Measurements from ENCODE around the gene C1QB. TPM values are rescaled to one million over a fixed set of nuclear protein-coding genes. Genes with fewer than 3 reads are reported as not detected.
"Not testable (repeated sequence)": the region's sequence is repeated elsewhere in the genome, so short reads cannot be mapped to it uniquely, and the experiment has no call there.

The C1QB gene
- polyA plus RNA-seq, 1 donor = 73.0 TPM

GRCh38 chr1:22662318-22662717 lies 9.3 kb downstream of the C1QB start:
- Histone ChIP-seq H3K9me3 (ENCODE audit: control insufficient read depth, low read depth, low read length) (no peaks in the 10 kb centered on the region), H3K4me3 (ENCODE audit: low read length) (no peak overlapping the region), H3K36me3 (ENCODE audit: control insufficient read depth, insufficient read depth, low read length) (no peaks in the 10 kb centered on the region), H3K4me1 (ENCODE audit: control insufficient read depth, insufficient read depth, low read length) (no peaks in the 10 kb centered on the region), H3K27me3 (ENCODE audit: control insufficient read depth, insufficient read depth, low read length) (no peaks in the 10 kb centered on the region), H3K27ac (ENCODE audit: low read length) (no peak overlapping the region)
- peak in 1 of 2 donors; percentile 39 for DNase-seq
- WGBS (ENCODE audit: insufficient coverage, low lambda C conversion rate) = no CpG with 5 or more reads among the region's 5 CpGs

DNA sequence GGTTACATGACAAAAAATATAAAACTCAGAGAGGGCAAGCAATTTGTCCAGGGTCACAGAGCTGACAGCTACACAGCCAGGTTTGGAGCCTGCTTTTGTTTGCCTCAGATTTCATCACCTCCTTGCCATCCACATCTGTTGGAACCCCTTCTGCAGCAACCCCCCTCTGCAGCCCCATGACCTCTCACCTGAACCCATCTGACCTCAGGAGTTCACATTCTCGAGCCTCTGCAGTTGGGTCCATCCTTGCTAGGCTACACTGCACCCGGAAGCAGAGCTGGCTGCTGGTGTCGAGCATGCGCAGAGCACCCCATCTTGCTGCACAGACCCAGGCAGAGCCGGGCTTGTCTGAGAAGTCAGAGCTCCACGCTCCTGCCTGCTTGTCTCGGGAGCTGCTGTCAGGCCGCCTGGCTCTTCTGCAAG lies 10.0 kb downstream of the C1QB start:
- Histone ChIP-seq H3K27me3 (ENCODE audit: control insufficient read depth, insufficient read depth, low read length) (no peaks in the 10 kb centered on the region), H3K36me3 (ENCODE audit: control insufficient read depth, insufficient read depth, low read length) (no peaks in the 10 kb centered on the region), H3K9me3 (ENCODE audit: control insufficient read depth, low read depth, low read length) (no peaks in the 10 kb centered on the region), H3K4me1 (ENCODE audit: control insufficient read depth, insufficient read depth, low read length) (no peaks in the 10 kb centered on the region), H3K27ac (ENCODE audit: low read length) (no peak overlapping the region), H3K4me3 (ENCODE audit: low read length) (no peak overlapping the region)
- DNase-seq = no peak
- WGBS (ENCODE audit: insufficient coverage, low lambda C conversion rate) = no CpG with 5 or more reads among the region's 8 CpGs

GRCh38 chr1:22665752-22666151 lies 12.7 kb downstream of the C1QB start:
- DNase-seq = peak in 1 of 2 donors; percentile 45
- Histone ChIP-seq H3K27ac (ENCODE audit: low read length) (no peak overlapping the region), H3K9me3 (ENCODE audit: control insufficient read depth, low read depth, low read length) (no peaks in the 10 kb centered on the region), H3K4me3 (ENCODE audit: low read length) (no peak overlapping the region), H3K27me3 (ENCODE audit: control insufficient read depth, insufficient read depth, low read length) (no peaks in the 10 kb centered on the region), H3K4me1 (ENCODE audit: control insufficient read depth, insufficient read depth, low read length) (no peaks in the 10 kb centered on the region), H3K36me3 (ENCODE audit: control insufficient read depth, insufficient read depth, low read length) (no peaks in the 10 kb centered on the region)
- WGBS (ENCODE audit: insufficient coverage, low lambda C conversion rate) = no CpG with 5 or more reads among the region's 7 CpGs

DNA sequence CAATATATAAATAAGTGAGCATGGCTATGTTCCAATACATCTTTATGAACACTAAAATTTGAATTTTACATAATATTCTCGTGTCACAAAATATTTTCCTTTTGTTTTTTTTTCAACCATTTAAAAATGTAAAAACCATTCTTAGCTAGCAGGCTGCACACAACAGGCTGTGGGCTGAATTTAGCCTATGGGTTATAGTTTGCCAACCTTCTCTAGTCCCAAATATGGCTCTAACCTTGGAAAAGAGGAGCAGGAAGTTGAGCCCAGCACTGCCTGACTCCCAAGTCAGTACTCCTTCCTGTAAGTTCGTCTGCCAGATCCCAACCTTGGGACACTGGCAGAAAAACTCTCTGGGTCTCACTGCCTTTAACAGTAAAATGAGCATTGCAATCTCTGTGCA lies 13.4 kb downstream of the C1QB start:
- Histone ChIP-seq H3K36me3 (ENCODE audit: control insufficient read depth, insufficient read depth, low read length) (no peaks in the 10 kb centered on the region), H3K27ac (ENCODE audit: low read length) (no peak overlapping the region), H3K4me1 (ENCODE audit: control insufficient read depth, insufficient read depth, low read length) (no peaks in the 10 kb centered on the region), H3K27me3 (ENCODE audit: control insufficient read depth, insufficient read depth, low read length) (no peaks in the 10 kb centered on the region), H3K9me3 (ENCODE audit: control insufficient read depth, low read depth, low read length) (no peaks in the 10 kb centered on the region), H3K4me3 (ENCODE audit: low read length) (no peak overlapping the region)
- WGBS (ENCODE audit: insufficient coverage, low lambda C conversion rate) = no CpG with 5 or more reads among the region's 2 CpGs
- DNase-seq = no peak

DNA sequence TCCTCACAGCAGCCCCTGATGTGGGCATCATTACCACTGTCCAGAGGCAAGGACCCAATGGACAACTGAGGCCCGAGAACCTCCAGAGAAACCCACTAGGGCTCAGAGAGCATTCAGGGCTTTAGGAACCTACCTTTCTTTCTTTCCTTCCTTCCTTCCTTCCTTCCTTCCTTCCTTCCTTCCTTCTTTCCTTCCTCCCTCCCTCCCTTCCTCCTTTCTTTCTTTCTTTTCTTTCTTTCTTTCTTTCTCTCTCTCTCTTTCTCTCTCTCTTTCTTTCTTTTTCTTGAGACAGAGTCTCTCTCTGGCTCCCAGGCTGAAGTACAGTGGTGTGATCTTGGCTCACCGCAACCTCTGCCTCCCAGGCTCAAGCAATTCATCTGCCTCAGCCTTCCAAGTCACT lies 15.8 kb downstream of the C1QB start:
- DNase-seq; H3K4me1 ChIP-seq (ENCODE audit: control insufficient read depth, insufficient read depth, low read length); H3K9me3 ChIP-seq (ENCODE audit: control insufficient read depth, low read depth, low read length); H3K4me3 ChIP-seq (ENCODE audit: low read length); H3K36me3 ChIP-seq (ENCODE audit: control insufficient read depth, insufficient read depth, low read length); H3K27me3 ChIP-seq (ENCODE audit: control insufficient read depth, insufficient read depth, low read length); H3K27ac ChIP-seq (ENCODE audit: low read length): not testable (repeated sequence)
- no CpG with 5 or more reads among the region's 2 CpGs for WGBS (ENCODE audit: insufficient coverage, low lambda C conversion rate)

DNA sequence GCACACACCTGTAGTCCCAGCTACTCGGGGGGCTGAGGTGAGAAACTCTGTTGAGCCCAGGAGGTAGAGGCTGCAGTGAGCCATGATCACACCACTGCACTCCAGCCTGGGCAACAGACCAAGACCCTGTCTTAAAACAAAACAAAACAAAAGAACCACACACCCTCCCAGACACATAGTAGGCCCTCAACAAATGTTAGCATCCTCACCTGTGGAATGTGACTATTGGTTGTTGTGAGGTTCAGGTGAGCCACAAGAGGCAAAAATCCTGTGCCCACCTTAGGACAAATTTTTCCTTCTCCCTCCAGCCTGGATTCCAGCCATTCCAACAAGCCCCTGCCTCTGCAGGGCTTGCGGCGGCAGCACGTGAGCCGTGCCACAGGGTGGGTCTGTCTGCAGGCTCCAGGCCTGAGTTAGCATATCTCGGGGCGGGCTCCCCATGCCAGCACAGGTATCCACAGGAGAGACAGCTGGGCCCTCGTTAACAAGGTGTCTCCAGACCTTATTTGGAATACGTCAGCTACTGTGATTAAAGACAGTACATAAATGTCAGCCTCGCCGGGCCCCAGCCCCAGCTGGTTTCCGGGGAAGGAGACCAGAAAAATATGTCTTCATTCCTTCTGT lies 17.4 kb downstream of the C1QB start:
- no CpG with 5 or more reads among the region's 12 CpGs for WGBS (ENCODE audit: insufficient coverage, low lambda C conversion rate)

DNA sequence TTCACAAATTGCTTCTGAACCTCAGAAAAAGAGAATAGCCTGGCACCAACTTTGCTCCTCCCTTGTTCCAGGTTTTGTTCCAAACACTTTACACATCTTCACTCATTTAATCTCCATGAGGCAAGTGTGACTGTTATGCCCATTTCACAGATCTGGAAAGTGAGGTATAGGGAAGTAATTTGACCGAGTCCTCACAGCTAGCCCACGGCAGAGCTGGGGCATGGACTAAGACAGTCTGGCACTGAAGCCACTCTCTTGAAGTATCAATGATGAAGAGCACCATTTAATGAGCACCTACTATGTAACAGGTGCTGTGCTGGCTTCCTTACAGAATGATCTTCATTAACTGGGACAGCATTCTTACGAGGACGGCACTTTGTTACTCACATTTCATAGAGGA lies 19.0 kb downstream of the C1QB start:
- Histone ChIP-seq H3K9me3 (ENCODE audit: control insufficient read depth, low read depth, low read length) (no peaks in the 10 kb centered on the region), H3K4me1 (ENCODE audit: control insufficient read depth, insufficient read depth, low read length) (peaks cover 8% of the 10 kb centered on the region), H3K4me3 (ENCODE audit: low read length) (no peak overlapping the region), H3K27me3 (ENCODE audit: control insufficient read depth, insufficient read depth, low read length) (peaks cover 2% of the 10 kb centered on the region), H3K36me3 (ENCODE audit: control insufficient read depth, insufficient read depth, low read length) (no peaks in the 10 kb centered on the region), H3K27ac (ENCODE audit: low read length) (no peak overlapping the region)
- WGBS (ENCODE audit: insufficient coverage, low lambda C conversion rate) = no CpG with 5 or more reads among the region's 4 CpGs
- DNase-seq = no peak

More for the DNA sequence above, 17.4 kb downstream of the C1QB start:
- H3K27ac ChIP-seq (ENCODE audit: low read length) = no peak overlapping the region
- H3K9me3 ChIP-seq (ENCODE audit: control insufficient read depth, low read depth, low read length) = no peaks in the 10 kb centered on the region
- no peak overlapping the region for H3K4me3 ChIP-seq (ENCODE audit: low read length)
- H3K36me3 ChIP-seq (ENCODE audit: control insufficient read depth, insufficient read depth, low read length) = no peaks in the 10 kb centered on the region
- no peaks in the 10 kb centered on the region for H3K4me1 ChIP-seq (ENCODE audit: control insufficient read depth, insufficient read depth, low read length)
- H3K27me3 ChIP-seq (ENCODE audit: control insufficient read depth, insufficient read depth, low read length) = peaks cover 2% of the 10 kb centered on the region
- no peak for DNase-seq

- Histone ChIP-seq H3K4me1 (ENCODE audit: control insufficient read depth, insufficient read depth, low read length) (peaks cover 19% of the 10 kb centered on the region), H3K9me3 (ENCODE audit: control insufficient read depth, low read depth, low read length) (no peaks in the 10 kb centered on the region), H3K36me3 (ENCODE audit: control insufficient read depth, insufficient read depth, low read length) (no peaks in the 10 kb centered on the region), H3K4me3 (ENCODE audit: low read length) (no peak overlapping the region), H3K27ac (ENCODE audit: low read length) (no peak overlapping the region), H3K27me3 (ENCODE audit: control insufficient read depth, insufficient read depth, low read length) (peaks cover 2% of the 10 kb centered on the region)
- DNase-seq = peak; percentile 51 to 67
- no CpG with 5 or more reads among the region's 17 CpGs for WGBS (ENCODE audit: insufficient coverage, low lambda C conversion rate)
Observed at GRCh38 chr1:22673486-22674409, 20.7 kb downstream of the C1QB start.

DNA sequence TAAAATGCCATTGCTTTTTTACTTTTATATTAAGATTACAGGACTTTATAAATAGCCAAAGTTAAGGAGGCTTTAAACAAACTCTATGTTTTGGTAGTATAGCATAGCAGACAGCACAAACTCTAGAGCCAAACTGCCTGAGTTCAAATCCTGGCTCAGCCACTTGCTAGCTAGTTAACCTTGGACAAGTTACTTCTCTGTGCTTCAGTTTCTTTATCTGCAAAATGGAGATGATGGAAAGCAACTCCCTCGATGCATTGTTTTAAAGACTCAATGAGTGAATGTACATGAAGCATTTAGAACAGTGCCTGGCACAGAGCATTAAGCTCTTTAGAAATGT lies 21.3 kb downstream of the C1QB start:
- H3K4me1 ChIP-seq (ENCODE audit: control insufficient read depth, insufficient read depth, low read length) = peaks cover 19% of the 10 kb centered on the region
- no peak overlapping the region for H3K27ac ChIP-seq (ENCODE audit: low read length)
- peaks cover 2% of the 10 kb centered on the region for H3K27me3 ChIP-seq (ENCODE audit: control insufficient read depth, insufficient read depth, low read length)
- no peak for DNase-seq
- WGBS (ENCODE audit: insufficient coverage, low lambda C conversion rate) = 17% methylated on average over 1 of the region's 1 CpG
- H3K36me3 ChIP-seq (ENCODE audit: control insufficient read depth, insufficient read depth, low read length) = no peaks in the 10 kb centered on the region
- no peaks in the 10 kb centered on the region for H3K9me3 ChIP-seq (ENCODE audit: control insufficient read depth, low read depth, low read length)
- H3K4me3 ChIP-seq (ENCODE audit: low read length) = no peak overlapping the region

DNA sequence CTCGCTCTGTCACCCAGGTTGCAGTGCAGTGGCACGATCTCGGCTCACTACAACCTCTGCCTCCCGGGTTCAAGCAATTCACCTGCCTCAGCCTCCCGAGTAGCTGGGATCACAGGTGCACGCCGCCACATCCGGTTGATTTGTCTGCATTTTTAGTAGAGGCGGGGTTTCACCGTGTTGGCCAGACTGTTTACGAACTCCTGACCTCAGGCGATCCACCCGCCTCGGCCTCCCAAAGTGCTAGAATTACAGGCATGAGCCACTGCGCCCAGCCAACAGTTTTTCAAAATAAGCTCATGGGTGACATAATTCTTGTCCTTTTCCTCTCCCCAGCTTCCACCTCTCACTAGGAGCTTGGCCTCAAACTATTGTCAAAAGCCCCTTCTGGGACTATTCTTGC lies 23.1 kb downstream of the C1QB start:
- not testable (repeated sequence) for H3K4me3 ChIP-seq (ENCODE audit: low read length); H3K9me3 ChIP-seq (ENCODE audit: control insufficient read depth, low read depth, low read length); H3K36me3 ChIP-seq (ENCODE audit: control insufficient read depth, insufficient read depth, low read length); DNase-seq; H3K27me3 ChIP-seq (ENCODE audit: control insufficient read depth, insufficient read depth, low read length)
- Histone ChIP-seq H3K4me1 (ENCODE audit: control insufficient read depth, insufficient read depth, low read length) (peaks cover 28% of the 10 kb centered on the region), H3K27ac (ENCODE audit: low read length) (peak overlapping the region; percentile 58)
- WGBS (ENCODE audit: insufficient coverage, low lambda C conversion rate) = 80% methylated on average over 1 of the region's 15 CpGs
